Right lobe of liver (tissue), 4 donors: ENCODE measurements around the gene CDC45.

ENCODE experiments used
- POLR2A ChIP-seq: fragments of 450-650 bp; IDR thresholded peaks from one replicate; pipeline ENCODE4 v1.6.1; 2017; ENCODE audit warnings: antibody characterized with exemption, mild to moderate bottlenecking
- TF ChIP-seq, protein P1 (sequence below), 4 donors: fragments of 200-600 bp in 3 of 4; fragments of 450-650 bp in 1 of 4; IDR thresholded peaks; one replicate each; pipeline versions ENCODE4 v1.5.1 to v1.8.0; 2016 to 2022; ENCODE audit warnings: antibody characterized with exemption in 4 of 4, mild to moderate bottlenecking in 2 of 4
- donor health status: DM: no; HTN: no; CAD: no.
- donor health status: DM: no; HTN: no; CAD: no.
- donor health status: DM: no; HTN: yes; CAD: no.

GRCh38 chr22:19477321-19478044 lies 2.2 kb upstream of the CDC45 start:
- TF ChIP-seq, protein P1, sequence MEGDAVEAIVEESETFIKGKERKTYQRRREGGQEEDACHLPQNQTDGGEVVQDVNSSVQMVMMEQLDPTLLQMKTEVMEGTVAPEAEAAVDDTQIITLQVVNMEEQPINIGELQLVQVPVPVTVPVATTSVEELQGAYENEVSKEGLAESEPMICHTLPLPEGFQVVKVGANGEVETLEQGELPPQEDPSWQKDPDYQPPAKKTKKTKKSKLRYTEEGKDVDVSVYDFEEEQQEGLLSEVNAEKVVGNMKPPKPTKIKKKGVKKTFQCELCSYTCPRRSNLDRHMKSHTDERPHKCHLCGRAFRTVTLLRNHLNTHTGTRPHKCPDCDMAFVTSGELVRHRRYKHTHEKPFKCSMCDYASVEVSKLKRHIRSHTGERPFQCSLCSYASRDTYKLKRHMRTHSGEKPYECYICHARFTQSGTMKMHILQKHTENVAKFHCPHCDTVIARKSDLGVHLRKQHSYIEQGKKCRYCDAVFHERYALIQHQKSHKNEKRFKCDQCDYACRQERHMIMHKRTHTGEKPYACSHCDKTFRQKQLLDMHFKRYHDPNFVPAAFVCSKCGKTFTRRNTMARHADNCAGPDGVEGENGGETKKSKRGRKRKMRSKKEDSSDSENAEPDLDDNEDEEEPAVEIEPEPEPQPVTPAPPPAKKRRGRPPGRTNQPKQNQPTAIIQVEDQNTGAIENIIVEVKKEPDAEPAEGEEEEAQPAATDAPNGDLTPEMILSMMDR (IDR thresholded peaks at IDR 0.05), result peak in 3 of 4 donors; percentile 31 to 42 (median 39)
- no peak for TF ChIP-seq POLR2A
